ENCODE data around the gene FHOD3. TPM values are rescaled to one million over a fixed set of nuclear protein-coding genes. Genes with fewer than 3 reads are reported as not detected.

The FHOD3 gene
- total RNA-seq, 1 donor from 2014 or later: not detected

DNA sequence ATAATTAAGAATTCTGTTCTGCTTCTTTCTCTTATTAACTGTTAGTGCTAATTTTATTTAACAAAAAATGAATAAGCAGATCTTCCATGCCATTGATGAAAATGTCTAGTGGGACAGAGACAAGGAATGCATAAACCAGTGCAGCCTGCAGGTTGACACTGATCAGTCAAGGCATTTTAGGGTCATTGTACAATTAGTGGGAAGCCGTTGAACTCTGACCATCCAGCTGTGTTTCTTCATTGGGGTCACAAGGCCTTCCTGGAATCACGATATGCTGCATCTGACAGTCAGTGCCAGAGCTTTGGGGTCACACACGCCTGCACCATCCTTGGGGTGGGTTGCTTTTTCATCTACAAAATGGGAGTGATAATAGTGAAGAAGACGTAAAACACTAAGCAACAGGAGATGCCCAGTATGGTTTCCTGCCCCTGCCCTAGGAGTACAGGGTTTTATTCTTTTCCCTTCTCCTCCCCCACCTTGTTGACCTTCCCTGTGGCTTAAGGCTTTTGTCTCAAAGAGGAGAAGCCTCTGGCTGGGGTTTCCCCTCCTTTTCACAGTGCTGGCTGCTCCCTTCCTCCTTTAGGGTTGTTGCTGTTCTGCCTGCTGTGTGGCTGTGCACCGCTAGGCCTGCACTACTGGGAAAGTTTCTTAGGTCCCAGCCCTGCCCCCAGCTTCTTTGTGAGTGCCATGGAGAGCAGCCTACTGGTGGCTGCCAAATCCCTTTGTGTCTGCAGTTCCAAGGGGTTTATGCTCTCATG is 285.7 kb downstream of the FHOD3 start:
- intact Hi-C loops (cut with micrococcal nuclease): no loop called here

DNA sequence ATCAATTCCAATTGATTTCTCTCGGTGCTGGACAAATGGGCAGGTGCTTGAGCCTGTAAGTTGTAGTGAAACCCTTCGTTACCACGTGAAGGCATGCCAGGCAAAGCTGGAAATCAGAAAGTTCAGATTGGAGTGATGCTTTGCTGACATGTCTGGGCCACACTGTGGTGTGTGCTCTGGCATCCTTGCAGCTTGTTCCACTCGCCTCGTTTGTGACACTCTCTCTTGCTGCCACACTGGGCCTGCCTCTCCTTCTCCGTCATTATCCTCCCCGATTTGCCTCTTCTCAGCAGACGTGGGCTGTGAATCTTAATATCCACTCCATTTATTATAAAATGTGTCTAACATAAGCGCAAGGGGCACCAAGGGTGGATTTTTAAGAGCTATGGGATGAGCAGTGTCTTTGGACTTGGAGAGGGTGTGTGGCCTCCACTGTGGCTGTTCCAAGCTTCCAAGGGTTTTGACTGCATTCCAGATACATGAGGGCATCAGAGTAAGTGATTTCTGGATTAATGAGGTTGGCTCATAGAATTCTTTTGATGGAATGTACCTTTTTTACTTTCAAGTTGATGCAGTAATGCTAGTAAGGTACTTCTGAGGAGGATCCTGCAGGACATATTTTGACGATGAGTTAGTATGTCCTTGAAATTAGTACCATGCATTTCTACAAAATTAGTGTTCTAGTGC is 292.5 kb downstream of the FHOD3 start:
- intact Hi-C loops (cut with micrococcal nuclease): no loop called here

- intact Hi-C loops (cut with micrococcal nuclease): no loop called here
Observed at GRCh38 chr18:36590621-36591580, 293.4 kb downstream of the FHOD3 start.

- intact Hi-C loops (cut with micrococcal nuclease): no loop called here
Observed at GRCh38 chr18:36592282-36592681, 294.8 kb downstream of the FHOD3 start.

- intact Hi-C loops (cut with micrococcal nuclease): no loop called here
Observed at GRCh38 chr18:36593001-36593400, 295.5 kb downstream of the FHOD3 start.

DNA sequence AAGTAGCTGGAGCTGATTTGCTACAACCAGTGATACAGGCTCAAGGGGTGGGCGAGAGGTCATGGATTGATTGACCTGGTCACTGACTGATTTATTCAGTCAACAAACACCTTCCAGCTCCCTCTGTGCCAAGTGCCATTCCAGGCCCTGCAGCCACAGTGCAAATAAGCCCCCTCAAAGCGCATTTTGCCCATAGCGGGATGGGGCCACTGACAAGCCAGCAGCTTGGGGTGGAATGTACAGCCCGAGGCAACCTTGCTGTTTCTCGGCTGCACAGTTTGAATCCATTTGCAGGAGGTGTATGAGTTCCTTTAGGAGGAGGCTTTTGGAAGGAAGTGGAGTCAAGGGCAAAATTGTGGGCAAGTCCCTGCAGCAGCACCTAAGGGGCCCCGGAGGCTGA is 296.1 kb downstream of the FHOD3 start:
- intact Hi-C loops (cut with micrococcal nuclease): no loop called here

DNA sequence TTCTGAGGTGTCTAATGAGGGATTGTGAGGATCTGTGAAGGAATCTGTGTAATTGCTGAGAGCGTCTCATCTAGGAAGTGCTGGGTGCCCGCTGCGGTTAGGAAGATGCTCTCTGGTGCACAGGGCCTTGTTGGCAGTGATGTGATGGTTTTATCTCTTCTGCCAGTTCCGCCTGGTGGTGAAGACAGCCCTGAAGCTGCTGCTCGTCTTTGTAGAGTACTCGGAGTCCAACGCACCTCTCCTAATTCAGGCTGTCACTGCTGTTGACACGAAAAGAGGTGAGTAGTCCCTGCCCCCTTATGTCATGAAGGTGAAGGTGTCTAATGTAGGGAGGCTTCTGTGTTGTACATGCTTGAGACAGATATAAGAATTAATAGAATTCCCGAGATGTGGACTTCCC is 297.1 kb downstream of the FHOD3 start:
- intact Hi-C loops (cut with micrococcal nuclease): no loop called here

DNA sequence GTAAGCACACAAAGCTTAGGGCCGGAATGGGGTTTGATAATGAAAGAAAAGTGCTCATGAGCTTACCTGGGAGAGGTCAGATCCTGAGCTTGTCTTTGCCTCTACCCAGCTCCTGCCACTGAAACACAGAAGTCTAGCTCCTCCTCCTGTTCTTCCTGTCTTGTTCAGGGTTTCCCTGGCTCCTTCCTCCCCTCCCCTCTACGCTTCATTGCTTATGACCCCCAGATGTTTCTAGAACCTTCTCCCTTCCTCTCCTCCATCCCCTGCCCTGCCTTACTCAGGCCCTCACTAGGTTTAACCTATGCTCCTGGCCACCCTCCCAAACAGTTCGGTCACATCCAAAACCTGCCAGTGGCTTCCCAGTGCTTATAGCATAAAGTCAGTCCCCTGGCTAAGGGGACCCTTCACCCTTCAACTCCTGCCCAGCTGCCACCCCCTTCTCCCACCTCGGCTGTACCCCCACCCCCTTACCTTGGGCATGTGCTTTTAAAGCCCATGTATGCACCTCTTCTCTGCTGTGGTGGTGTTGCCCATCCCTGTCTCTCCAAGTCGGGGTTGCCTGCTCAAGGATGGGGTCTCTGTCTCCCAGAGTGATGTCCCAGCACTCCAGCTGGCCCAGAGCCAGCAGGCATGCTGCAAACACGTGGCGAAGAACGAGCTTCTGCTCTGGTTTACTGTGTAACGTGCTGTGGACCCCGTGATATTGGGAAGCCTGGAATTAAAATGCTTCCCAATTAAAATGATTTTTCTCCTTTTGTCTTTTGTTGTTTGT is 297.7 kb downstream of the FHOD3 start:
- intact Hi-C loops (cut with micrococcal nuclease): no loop called here

DNA sequence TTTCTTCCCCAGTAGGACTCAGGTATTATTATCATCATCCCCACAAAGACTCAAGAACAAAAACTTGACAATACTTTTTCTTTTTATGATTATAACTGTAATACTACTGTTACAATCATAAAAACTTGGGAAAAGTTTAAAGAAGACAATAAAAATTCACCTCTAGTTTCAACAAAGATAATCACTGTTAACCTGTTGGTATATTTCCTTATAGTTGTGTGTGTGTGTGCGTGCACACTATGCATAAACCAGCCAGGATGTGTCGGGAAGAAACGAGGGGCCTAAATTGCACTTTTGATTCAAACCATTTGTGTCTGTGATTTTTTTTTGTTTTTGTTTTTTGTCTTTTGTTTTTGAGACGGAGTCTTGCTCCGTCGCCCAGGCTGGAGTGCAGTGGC is 298.3 kb downstream of the FHOD3 start:
- intact Hi-C loops (cut with micrococcal nuclease): no loop called here

- intact Hi-C loops (cut with micrococcal nuclease): no loop called here
Observed at GRCh38 chr18:36597636-36598035, 300.1 kb downstream of the FHOD3 start.

DNA sequence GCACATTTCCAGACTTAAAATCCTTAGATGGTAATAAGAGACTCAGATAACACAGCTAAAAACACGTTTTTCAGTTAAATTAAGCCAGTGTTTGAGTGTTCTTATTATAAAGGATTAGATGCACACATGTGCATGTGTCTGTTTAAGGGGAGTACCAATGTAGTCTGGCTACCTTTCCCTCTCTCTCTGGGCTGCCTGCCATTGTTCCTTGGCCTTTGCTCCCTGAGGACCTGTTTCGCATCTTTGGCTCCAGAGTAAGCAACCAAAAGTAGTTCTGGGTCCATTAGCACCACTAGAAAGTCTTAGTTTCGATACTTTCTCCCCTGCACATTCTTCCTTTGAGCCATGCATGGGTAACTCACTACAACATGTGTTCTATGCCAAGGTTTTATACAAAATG is 303.0 kb downstream of the FHOD3 start:
- intact Hi-C loops (cut with micrococcal nuclease): no loop called here

GRCh38 chr18:36601316-36601715 is 303.8 kb downstream of the FHOD3 start:
- intact Hi-C loops (cut with micrococcal nuclease): no loop called here

DNA sequence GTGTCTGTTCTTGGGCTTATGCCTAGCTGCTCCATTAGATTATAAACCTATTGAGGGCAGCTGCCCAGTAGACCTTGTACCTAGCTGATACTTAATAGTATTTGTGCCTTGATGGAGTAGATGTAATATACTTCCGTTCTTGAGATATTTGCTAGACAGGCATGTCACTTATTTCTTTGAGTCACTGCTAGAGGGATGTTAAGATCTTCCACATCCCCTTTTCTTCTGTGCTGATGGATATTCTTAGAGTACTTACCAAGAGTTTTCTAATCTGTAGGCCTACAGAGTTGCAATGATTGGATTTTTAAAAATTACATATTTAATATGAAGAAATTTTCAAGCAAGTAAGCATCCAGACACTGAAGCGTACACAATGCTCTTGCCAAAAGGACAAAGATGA is 304.6 kb downstream of the FHOD3 start:
- intact Hi-C loops (cut with micrococcal nuclease): no loop called here

- intact Hi-C loops (cut with micrococcal nuclease): no loop called here
Observed at GRCh38 chr18:36602620-36603019, 305.1 kb downstream of the FHOD3 start.

DNA sequence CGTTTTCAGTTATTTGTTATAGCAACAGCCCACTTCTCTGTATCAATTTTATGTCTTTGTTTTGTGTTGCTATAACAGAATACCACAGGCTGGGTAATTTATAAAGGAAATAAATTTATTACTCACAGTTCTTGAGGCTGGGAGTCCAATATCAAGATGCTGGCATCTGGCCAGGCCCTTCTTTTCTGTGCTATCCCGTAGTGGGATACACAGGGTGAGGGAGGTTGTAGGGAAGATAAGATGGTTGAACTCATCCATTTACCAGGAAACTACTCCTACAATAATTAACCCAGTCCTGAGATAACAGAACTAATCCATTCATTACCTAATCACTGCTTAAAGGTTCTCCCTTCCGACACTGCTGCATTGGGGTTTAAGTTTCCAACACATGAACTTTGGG is 310.6 kb downstream of the FHOD3 start:
- intact Hi-C loops (cut with micrococcal nuclease): no loop called here

DNA sequence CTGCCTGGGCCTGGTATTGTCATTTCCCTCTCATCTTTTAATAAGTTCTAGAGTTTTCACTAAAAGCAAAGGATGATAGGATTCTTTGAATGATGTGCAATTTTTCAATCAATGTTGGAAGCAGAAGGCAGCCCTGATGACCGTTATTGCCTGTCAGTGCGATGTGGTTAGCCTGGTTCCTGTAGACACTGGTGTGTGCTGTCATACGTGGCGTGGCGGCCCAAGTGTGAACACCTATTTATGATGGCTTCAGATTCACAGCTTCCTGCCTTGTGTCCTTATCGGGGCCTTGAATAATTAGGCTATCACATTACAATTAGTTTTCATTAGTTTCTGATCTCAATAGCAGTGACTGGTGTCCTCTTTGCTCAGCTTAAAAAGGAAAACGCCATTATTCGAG is 312.7 kb downstream of the FHOD3 start:
- intact Hi-C loops (cut with micrococcal nuclease): no loop called here

DNA sequence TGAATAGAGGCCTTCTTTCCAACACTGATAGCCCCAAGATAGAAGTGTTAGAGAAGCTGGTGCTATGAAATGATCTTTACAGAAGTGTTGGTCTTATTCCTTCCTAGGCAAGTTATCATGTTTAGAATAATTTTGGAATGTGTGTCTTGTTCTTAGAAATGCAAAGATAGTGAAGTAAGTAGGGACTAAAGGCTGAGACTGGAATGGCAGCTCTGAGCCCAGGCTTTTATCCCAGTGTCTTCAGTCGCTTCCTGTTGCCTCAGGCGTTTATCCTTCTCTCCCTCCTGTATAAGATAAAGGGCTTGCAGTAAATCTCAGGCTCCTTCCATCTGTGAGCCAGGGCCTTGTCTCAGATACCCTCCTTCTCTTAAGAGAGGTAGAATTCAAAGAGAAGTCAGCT is 313.1 kb downstream of the FHOD3 start:
- intact Hi-C loops (cut with micrococcal nuclease): no loop called here

GRCh38 chr18:36613069-36613468 is 315.6 kb downstream of the FHOD3 start:
- intact Hi-C loops (cut with micrococcal nuclease): no loop called here

GRCh38 chr18:36613810-36614209 is 316.3 kb downstream of the FHOD3 start:
- intact Hi-C loops (cut with micrococcal nuclease): no loop called here

- intact Hi-C loops (cut with micrococcal nuclease): no loop called here
Observed at GRCh38 chr18:36620788-36621187, 323.3 kb downstream of the FHOD3 start.

- intact Hi-C loops (cut with micrococcal nuclease): no loop called here
Observed at GRCh38 chr18:36622610-36623009, 325.1 kb downstream of the FHOD3 start.

Data from T-helper 2 cell treated with Interferon-gamma antibody and Interleukin-4, amounts not matched to agents 100 ng/mL and 5 ng/mL, for 36 hours (primary cell).